Activated T-cell treated with anti-CD3 and anti-CD28 coated beads, Interleukin-2, amount 50 U/mL, for 24 hours (primary cell): ENCODE results near the gene MTUS2.

Experiments
- DNase-seq: peaks from one replicate; pipeline ENCODE4 v3.0.0-alpha.2; 2020
- H3K27ac Mint-ChIP-seq: 2 replicates; pipeline ENCODE4 v1.8.0; 2020; ENCODE audit warnings: mild to moderate bottlenecking, mixed read lengths
- H3K27me3 Mint-ChIP-seq: 2 replicates; pipeline ENCODE4 v1.8.0; 2020; ENCODE audit warnings: mixed read lengths
- H3K36me3 Mint-ChIP-seq: 2 replicates; pipeline ENCODE4 v1.8.0; 2020; ENCODE audit warnings: low read depth, mixed read lengths
- H3K4me1 Mint-ChIP-seq: 2 replicates; pipeline ENCODE4 v1.8.0; 2020; ENCODE audit warnings: low read depth, mixed read lengths
- H3K4me3 Mint-ChIP-seq: 2 replicates; pipeline ENCODE4 v1.8.0; 2020; ENCODE audit warnings: mild to moderate bottlenecking, moderate library complexity, mixed read lengths
- H3K9me3 Mint-ChIP-seq: 2 replicates; pipeline ENCODE4 v1.8.0; 2020; ENCODE audit warnings: mixed read lengths

The MTUS2 gene

GRCh38 chr13:29230299-29230845, 410.2 kb downstream of the MTUS2 start:
- Mint-ChIP-seq H3K27me3 (no peaks in the 10 kb centered on the region), H3K36me3 (no peaks in the 10 kb centered on the region), H3K4me3 (no peak overlapping the region), H3K9me3 (no peaks in the 10 kb centered on the region), H3K27ac (no peak overlapping the region), H3K4me1 (no peaks in the 10 kb centered on the region)
- no peak for DNase-seq

- Mint-ChIP-seq H3K27me3 (peaks cover 4% of the 10 kb centered on the region), H3K36me3 (no peaks in the 10 kb centered on the region), H3K4me3 (no peak overlapping the region), H3K27ac (no peak overlapping the region), H3K9me3 (peaks cover under 1% of the 10 kb centered on the region), H3K4me1 (no peaks in the 10 kb centered on the region)
- DNase-seq, result no peak
Observed at GRCh38 chr13:29239653-29240525, 419.8 kb downstream of the MTUS2 start.

GRCh38 chr13:29254626-29255370, 434.7 kb downstream of the MTUS2 start:
- no peak for DNase-seq
- H3K4me1 Mint-ChIP-seq, result no peaks in the 10 kb centered on the region
- H3K36me3 Mint-ChIP-seq, result no peaks in the 10 kb centered on the region
- no peak overlapping the region for H3K27ac Mint-ChIP-seq
- H3K9me3 Mint-ChIP-seq, result no peaks in the 10 kb centered on the region
- H3K4me3 Mint-ChIP-seq, result no peak overlapping the region
- peaks cover 9% of the 10 kb centered on the region for H3K27me3 Mint-ChIP-seq

- Mint-ChIP-seq H3K4me3 (no peak overlapping the region), H3K4me1 (no peaks in the 10 kb centered on the region), H3K27me3 (peaks cover 9% of the 10 kb centered on the region), H3K27ac (no peak overlapping the region), H3K9me3 (no peaks in the 10 kb centered on the region), H3K36me3 (no peaks in the 10 kb centered on the region)
- DNase-seq, result no peak
Observed at GRCh38 chr13:29255567-29255966, 435.4 kb downstream of the MTUS2 start.

- DNase-seq, result no peak
- peaks cover 4% of the 10 kb centered on the region for H3K27me3 Mint-ChIP-seq
- peaks cover 3% of the 10 kb centered on the region for H3K9me3 Mint-ChIP-seq
- no peaks in the 10 kb centered on the region for H3K36me3 Mint-ChIP-seq
- no peak overlapping the region for H3K27ac Mint-ChIP-seq
- no peak overlapping the region for H3K4me3 Mint-ChIP-seq
- no peaks in the 10 kb centered on the region for H3K4me1 Mint-ChIP-seq
Observed at GRCh38 chr13:29260684-29261083, 440.5 kb downstream of the MTUS2 start.

- Mint-ChIP-seq H3K4me1 (no peaks in the 10 kb centered on the region), H3K27me3 (no peaks in the 10 kb centered on the region), H3K27ac (no peak overlapping the region), H3K36me3 (no peaks in the 10 kb centered on the region), H3K9me3 (peaks cover 3% of the 10 kb centered on the region), H3K4me3 (no peak overlapping the region)
- no peak for DNase-seq
Observed at GRCh38 chr13:29266261-29266660, 446.1 kb downstream of the MTUS2 start.

- H3K27me3 Mint-ChIP-seq, result no peaks in the 10 kb centered on the region
- H3K36me3 Mint-ChIP-seq, result no peaks in the 10 kb centered on the region
- H3K9me3 Mint-ChIP-seq, result peaks cover 3% of the 10 kb centered on the region
- H3K4me3 Mint-ChIP-seq, result no peak overlapping the region
- H3K27ac Mint-ChIP-seq, result no peak overlapping the region
- H3K4me1 Mint-ChIP-seq, result no peaks in the 10 kb centered on the region
- DNase-seq, result no peak
Observed at GRCh38 chr13:29266756-29267733, 446.9 kb downstream of the MTUS2 start.

GRCh38 chr13:29270271-29270985, 450.3 kb downstream of the MTUS2 start:
- H3K4me1 Mint-ChIP-seq, result no peaks in the 10 kb centered on the region
- peaks cover under 1% of the 10 kb centered on the region for H3K9me3 Mint-ChIP-seq
- H3K27ac Mint-ChIP-seq, result no peak overlapping the region
- H3K36me3 Mint-ChIP-seq, result no peaks in the 10 kb centered on the region
- H3K4me3 Mint-ChIP-seq, result no peak overlapping the region
- no peak for DNase-seq
- H3K27me3 Mint-ChIP-seq, result no peaks in the 10 kb centered on the region

- Mint-ChIP-seq H3K9me3 (peaks cover 4% of the 10 kb centered on the region), H3K4me1 (no peaks in the 10 kb centered on the region), H3K36me3 (no peaks in the 10 kb centered on the region), H3K4me3 (no peak overlapping the region), H3K27me3 (peaks cover 4% of the 10 kb centered on the region), H3K27ac (no peak overlapping the region)
- no peak for DNase-seq
Observed at GRCh38 chr13:29271606-29272005, 451.5 kb downstream of the MTUS2 start.

- peaks cover 4% of the 10 kb centered on the region for H3K9me3 Mint-ChIP-seq
- no peak overlapping the region for H3K27ac Mint-ChIP-seq
- H3K4me3 Mint-ChIP-seq, result no peak overlapping the region
- no peaks in the 10 kb centered on the region for H3K36me3 Mint-ChIP-seq
- no peaks in the 10 kb centered on the region for H3K4me1 Mint-ChIP-seq
- H3K27me3 Mint-ChIP-seq, result peaks cover 4% of the 10 kb centered on the region
- DNase-seq, result no peak
Observed at GRCh38 chr13:29279356-29280254, 459.5 kb downstream of the MTUS2 start.

GRCh38 chr13:29281932-29282495, 461.9 kb downstream of the MTUS2 start:
- no peak overlapping the region for H3K27ac Mint-ChIP-seq
- H3K27me3 Mint-ChIP-seq, result no peaks in the 10 kb centered on the region
- H3K4me1 Mint-ChIP-seq, result no peaks in the 10 kb centered on the region
- no peaks in the 10 kb centered on the region for H3K9me3 Mint-ChIP-seq
- no peaks in the 10 kb centered on the region for H3K36me3 Mint-ChIP-seq
- H3K4me3 Mint-ChIP-seq, result no peak overlapping the region
- DNase-seq, result no peak

- no peak overlapping the region for H3K4me3 Mint-ChIP-seq
- no peak overlapping the region for H3K27ac Mint-ChIP-seq
- no peaks in the 10 kb centered on the region for H3K4me1 Mint-ChIP-seq
- H3K9me3 Mint-ChIP-seq, result no peaks in the 10 kb centered on the region
- H3K27me3 Mint-ChIP-seq, result no peaks in the 10 kb centered on the region
- H3K36me3 Mint-ChIP-seq, result no peaks in the 10 kb centered on the region
- DNase-seq, result no peak
Observed at GRCh38 chr13:29284726-29285125, 464.6 kb downstream of the MTUS2 start.

GRCh38 chr13:29287237-29287636, 467.1 kb downstream of the MTUS2 start:
- Mint-ChIP-seq H3K27ac (no peak overlapping the region), H3K36me3 (no peaks in the 10 kb centered on the region), H3K27me3 (no peaks in the 10 kb centered on the region), H3K9me3 (no peaks in the 10 kb centered on the region), H3K4me1 (no peaks in the 10 kb centered on the region), H3K4me3 (no peak overlapping the region)
- no peak for DNase-seq
